HEK293T (cell line): Measurements from ENCODE around the gene ALG12.

Experiments
- ELF4 ChIP-seq: fragments of 450-650 bp; IDR thresholded peaks from 2 replicates; pipeline ENCODE4 v1.6.1; 2017; ENCODE audit warnings: antibody characterized with exemption
- HDGF ChIP-seq: fragments of 450-650 bp; IDR thresholded peaks from 2 replicates; pipeline ENCODE4 v1.6.1; 2017; ENCODE audit warnings: antibody characterized with exemption, borderline replicate concordance
- L3MBTL2 ChIP-seq: fragments of 450-650 bp; conservative IDR thresholded peaks from 2 replicates; pipeline ENCODE4 v1.6.1; 2016; ENCODE audit warnings: mild to moderate bottlenecking
- NFRKB ChIP-seq: fragments of 450-650 bp; IDR thresholded peaks from 2 replicates; pipeline ENCODE4 v1.6.1; 2016; ENCODE audit warnings: mild to moderate bottlenecking, moderate library complexity
- SUZ12 ChIP-seq: fragments of 450-650 bp; IDR thresholded peaks from 2 replicates; pipeline ENCODE4 v1.6.1; 2016; ENCODE audit warnings: mild to moderate bottlenecking

DNA sequence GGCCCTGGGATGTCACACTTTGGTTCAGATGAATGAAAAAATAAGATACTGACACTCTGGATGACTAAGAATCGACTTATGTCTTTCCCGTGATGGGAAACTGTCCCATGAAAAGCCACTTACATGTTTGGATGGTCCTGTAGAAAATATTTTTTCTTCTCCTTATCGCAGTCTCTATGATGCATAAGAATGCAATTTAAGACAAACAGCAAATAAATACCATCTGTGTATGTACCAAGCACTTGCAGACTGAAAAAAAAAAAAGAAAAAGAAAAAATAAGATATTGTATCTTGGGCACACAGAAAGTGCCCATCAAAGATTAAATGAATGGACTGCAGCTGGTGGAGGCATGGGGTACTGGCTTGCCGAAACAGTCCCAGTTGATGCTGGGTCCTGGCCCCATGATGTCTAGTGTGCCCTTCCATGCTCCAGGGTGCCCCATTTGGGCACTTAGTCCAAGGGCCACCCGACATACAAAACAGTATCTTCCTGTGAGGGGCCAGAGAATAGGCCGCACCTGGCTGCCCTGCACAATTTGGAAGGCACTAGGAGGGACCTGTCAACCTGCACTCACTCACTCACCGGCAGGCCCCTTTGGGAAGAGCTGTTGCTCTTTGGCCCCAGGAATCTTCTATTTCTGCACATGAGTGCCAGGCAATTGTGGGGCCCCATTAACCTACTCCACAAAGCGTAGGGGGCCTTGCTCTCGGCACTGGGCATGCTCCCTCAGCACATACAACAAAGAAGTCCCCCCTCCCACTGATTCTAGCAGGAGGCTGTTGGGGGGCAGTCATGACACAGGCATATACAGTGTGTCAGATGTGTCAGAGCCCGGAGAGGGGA lies 67.1 kb downstream of the ALG12 start:
- TF ChIP-seq HDGF, result no peak
- TF ChIP-seq ELF4, result no peak
- no peak for TF ChIP-seq NFRKB
- TF ChIP-seq SUZ12, result no peak
- no peak for TF ChIP-seq L3MBTL2
